ENCODE results near the gene COX5B.
"Not testable (repeated sequence)": the region's sequence is repeated elsewhere in the genome, so short reads cannot be mapped to it uniquely, and the experiment has no call there.

Gene COX5B

DNA sequence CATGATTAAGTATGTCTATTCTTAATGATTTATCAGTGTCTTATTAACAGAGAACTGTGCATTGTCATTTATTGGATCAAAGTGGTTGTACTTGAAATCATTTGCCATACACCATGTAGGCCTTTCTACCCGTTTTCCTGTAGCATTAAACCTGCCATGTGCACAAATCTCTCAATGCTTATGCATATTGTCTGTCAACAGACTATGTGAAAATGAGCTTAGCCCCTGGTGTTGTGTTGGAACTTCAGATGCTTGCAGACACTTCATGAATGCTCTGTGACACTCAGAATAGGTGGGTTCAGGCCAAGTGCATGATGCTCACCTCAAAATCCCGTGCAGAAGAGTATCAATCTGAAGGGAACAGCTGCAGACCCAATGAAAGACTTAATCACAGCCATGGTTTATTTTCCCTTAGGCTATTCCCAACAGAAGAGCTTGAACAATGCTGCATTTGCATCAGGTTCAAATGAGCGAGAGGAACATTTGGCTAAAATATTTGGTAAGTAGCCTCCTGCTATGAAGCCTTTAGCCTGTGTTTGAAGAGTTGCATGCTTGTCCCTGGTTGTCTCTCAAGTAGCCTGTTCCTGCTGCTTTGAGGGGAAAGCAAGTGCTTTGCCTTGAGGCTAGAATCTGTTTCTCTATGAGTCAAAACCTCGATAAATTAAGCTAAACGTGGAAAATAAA lies 29.7 kb downstream of the COX5B start:
- no peak for DNase-seq

DNA sequence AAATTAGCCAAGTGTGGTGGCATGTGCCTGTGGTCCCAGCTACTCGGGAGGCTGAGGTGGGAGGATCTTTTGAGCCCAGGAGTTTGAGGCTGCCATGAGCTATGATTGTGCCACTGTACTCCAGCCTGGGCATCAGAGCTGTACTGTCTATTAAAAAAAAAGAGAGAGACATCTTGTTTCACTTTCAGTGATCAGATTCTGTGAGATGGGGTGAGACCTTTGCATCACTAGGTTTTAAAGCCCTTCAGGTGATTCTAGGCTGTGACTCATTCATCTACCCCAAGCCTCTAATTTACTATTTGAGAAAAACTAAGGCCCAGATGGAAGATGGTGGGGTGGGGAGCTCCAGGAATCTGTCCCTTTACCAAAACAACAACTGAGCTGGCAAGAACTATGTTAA lies 30.8 kb downstream of the COX5B start:
- no peak for DNase-seq

DNA sequence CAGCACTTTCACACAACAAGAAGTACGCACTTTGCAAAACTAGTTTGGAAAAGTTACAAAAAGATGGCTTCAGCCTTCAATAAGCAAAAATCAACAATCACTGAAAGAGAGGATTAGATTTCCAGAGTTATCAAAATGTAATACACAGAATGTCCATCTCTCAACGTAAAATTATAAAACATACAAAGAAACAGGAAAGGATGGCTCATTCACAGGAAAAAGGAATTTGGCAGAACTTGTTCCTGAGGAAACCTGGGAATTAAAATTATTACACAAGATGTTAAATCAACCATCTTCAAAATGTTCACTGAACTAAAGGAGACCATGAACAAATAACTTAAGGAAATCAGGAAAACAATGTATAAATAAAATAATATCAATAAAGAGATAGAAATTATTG lies 31.6 kb downstream of the COX5B start:
- DNase-seq = no peak

DNA sequence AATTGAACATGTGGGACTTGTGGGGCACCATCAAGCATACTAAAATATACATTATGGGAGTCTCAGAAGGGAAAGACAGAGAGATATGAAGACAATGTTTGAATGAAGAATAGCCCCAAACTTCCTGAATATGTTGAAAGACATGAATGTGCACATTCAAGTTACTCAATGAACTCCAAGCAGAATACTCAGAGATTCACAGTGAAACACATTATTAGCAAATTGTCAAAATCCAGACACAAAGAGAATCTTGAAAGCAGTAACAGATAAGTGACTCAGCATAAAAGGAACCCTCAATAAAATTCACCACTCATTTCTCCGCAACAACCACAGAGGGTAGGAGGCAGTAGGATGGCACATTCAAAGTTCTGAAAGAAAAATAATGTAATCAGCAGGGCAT lies 32.4 kb downstream of the COX5B start:
- DNase-seq = no peak

DNA sequence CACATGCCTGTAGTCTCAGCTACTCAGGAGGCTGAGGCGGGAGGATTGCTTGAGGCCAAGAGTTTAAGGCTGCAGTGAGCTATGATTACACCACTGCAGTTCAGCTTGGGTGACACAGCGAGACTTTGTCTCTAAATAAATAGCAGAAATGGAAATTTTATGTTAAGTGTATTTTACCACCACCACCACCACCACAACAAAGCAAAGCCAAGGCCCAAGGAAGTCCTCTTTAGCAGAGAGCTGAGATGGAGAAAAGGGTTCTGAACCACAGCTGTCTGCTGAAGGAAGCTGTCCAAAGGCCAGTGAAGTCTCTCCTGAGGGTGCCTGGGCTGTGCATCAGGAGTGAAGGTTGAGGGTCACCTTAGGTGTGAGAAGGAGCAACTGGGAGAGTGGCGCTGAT lies 41.4 kb downstream of the COX5B start:
- DNase-seq = not testable (repeated sequence)

DNA sequence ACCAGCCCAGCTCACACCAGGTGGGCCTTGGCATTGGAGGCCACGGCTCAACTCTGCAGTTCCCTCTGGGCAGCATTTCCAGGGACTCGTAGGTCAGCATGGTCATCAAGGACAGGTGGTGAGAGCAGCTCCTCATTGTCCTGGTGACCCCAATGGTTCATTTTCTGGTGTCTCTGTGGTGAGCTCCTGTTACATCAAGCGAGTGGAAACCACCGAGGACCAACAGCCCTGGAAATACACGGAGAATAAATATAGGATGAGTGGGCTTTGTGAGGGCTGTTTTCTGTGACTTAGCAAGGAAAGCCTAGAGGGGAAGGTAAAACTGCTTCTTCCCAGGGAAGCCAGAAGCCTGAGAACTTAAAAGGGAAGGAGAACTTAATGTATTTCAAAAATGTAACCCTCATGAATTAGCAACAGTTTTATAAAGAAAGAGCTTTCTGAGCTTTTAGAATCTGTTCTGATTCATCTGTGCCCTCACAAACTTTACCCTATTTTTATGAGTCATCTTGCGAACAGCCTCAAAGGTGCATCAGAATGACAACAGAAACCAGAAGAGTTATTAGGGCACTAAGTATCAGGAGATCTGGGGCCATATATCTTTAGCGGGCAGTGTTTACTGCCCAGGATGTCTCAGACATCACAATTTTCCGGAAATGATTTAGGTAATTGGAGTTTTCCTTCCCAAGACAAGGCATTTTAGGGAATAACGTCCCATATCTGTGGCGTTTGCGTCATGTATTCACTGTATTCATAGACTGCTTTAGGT lies 42.4 kb downstream of the COX5B start:
- no peak for DNase-seq

DNA sequence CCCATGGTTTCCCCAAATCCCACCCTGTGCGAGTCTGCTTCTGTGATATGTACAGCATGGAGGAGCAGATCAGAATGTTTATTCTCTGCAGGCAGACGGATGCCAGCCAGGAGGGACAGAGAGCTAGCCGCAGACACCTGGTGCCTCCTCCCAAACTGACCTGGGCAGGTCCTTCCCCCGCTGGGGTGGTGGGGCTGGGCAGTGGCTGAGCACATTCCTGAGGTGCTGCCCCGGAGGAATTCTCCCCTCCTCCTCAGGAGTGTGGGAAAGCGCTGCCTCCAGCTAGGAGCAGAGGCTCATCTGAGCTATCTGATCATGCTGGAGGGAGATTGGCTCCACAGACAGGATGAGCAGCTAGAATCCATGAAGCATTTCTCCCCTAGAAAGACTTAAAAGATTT lies 45.3 kb downstream of the COX5B start:
- DNase-seq = no peak

DNA sequence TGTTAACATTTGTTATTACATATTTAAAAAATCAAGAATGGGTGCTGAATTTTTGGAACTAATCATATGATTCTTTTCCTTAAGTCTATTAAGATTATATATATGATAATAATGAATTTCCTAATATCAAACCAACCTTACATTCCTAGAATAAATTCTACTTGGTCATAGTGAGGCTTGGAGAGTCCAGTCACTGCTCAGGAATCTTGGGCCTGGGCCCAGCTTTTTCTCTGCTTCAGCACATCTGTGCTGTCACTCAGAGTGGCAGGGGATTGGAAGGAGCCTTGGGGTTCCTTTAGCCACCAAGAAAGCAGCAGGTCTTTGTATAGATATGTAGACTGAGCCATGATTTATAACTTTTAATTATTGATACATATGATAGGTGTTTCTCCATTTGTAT lies 47.6 kb downstream of the COX5B start:
- no peak for DNase-seq

DNA sequence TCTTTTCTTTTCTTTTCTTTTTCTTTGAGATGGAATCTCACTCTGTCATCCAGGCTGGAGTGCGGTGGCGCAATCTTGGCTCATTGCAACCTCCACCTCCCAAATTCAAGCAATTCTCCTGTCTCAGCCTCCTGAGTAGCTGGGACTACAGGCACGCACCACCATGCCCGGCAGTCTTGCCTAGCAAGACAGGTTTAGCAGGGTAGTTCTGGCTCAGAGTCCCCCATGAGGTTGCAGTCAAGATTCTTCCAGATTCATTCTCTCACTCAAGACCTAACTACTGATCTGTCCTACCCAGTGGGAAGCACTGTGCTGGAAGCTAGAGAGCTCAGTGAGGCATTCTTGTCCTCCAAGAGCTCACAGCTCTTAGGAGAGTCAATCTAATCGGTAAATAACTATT lies 49.9 kb downstream of the COX5B start:
- DNase-seq = no peak

DNA sequence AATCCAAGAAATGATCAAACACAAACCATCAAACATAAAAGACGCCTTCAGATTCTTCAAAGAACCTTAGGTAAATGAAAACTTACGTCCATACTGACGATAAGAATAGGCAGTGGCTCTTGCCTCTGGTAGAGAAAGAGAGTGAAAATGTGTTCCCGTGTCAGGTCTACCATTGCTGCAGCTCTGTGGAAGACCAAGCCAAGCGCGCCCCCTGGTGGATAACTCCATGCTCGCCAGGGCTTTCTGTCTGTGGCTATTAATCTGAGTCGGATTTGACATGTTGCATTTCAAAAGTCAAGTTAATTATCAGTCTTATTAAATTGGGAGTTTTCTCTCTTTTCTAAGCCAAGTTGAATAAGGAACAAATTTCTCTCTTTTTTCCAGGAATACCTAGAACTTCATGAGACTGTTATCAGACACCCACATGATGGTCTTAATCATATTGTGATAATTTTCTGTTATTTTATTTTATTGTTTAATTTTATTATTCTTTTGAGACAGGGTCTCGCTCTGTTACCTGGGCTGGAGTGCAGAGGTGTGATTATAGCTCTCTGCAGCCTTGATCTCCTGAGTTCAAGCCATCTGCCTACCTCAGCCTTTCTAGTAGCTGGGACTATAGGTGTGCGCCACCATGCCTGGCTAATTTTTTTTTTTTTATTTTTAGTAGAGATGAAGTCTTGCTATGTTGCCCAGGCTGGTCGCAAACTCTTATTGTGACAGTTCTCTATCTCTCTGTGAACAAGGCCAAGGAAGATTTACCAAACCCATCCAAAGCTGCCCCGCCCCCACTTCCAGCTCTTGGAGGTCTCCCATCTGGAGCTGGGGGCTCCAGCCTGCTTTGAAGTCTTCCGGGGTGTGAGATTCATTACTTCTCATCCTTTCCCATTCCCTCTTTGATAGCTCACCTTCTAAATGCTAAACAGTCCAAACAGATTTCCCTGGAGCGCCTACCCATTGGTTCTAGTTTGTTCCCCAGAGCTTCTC lies 51.7 kb downstream of the COX5B start:
- DNase-seq = peak; percentile 89 to 97

Data from activated CD4-positive, alpha-beta T cell treated with anti-CD3 and anti-CD28 coated beads for 4 hours (primary cell).